22Rv1 (cell line): ENCODE data around the gene MMP14.

Experiments used
- ZFX ChIP-seq: fragments of 450-650 bp; IDR thresholded peaks from 2 replicates; pipeline ENCODE4 v1.6.1; 2017; ENCODE audit warnings: antibody characterized with exemption, borderline replicate concordance
- TF ChIP-seq, protein P1 (sequence below): fragments of 450-650 bp; IDR thresholded peaks from 2 replicates; pipeline ENCODE4 v1.5.1; 2017; ENCODE audit warnings: mild to moderate bottlenecking

GRCh38 chr14:22875003-22875747 is 38.8 kb downstream of the MMP14 start:
- TF ChIP-seq, protein P1, sequence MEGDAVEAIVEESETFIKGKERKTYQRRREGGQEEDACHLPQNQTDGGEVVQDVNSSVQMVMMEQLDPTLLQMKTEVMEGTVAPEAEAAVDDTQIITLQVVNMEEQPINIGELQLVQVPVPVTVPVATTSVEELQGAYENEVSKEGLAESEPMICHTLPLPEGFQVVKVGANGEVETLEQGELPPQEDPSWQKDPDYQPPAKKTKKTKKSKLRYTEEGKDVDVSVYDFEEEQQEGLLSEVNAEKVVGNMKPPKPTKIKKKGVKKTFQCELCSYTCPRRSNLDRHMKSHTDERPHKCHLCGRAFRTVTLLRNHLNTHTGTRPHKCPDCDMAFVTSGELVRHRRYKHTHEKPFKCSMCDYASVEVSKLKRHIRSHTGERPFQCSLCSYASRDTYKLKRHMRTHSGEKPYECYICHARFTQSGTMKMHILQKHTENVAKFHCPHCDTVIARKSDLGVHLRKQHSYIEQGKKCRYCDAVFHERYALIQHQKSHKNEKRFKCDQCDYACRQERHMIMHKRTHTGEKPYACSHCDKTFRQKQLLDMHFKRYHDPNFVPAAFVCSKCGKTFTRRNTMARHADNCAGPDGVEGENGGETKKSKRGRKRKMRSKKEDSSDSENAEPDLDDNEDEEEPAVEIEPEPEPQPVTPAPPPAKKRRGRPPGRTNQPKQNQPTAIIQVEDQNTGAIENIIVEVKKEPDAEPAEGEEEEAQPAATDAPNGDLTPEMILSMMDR: no peak
- no peak for TF ChIP-seq ZFX
